ENCODE measurements around the gene JMJD1C.
"Not testable (repeated sequence)": the region's sequence is repeated elsewhere in the genome, so short reads cannot be mapped to it uniquely, and the experiment has no call there.

JMJD1C gene

GRCh38 chr10:63241841-63242281 lies 223.9 kb downstream of the JMJD1C start:
- no peak for DNase-seq

GRCh38 chr10:63240807-63241206 lies 225.0 kb downstream of the JMJD1C start:
- DNase-seq: peak; percentile 13 to 29
- TF ChIP-seq POLR2A (IDR thresholded peaks at IDR 0.05; ENCODE audit: low read length) (peak; percentile 23), GATA1 (IDR thresholded peaks at IDR 0.05; ENCODE audit: low read depth, low read length) (no peak)

More at GRCh38 chr10:63241841-63242281, 223.9 kb downstream of the JMJD1C start:
- TF ChIP-seq GATA1 (IDR thresholded peaks at IDR 0.05; ENCODE audit: low read depth, low read length) (no peak), POLR2A (IDR thresholded peaks at IDR 0.05; ENCODE audit: low read length) (no peak)

- DNase-seq: no peak
- TF ChIP-seq POLR2A (IDR thresholded peaks at IDR 0.05; ENCODE audit: low read length): no peak
- no peak for TF ChIP-seq GATA1 (IDR thresholded peaks at IDR 0.05; ENCODE audit: low read depth, low read length)
These were observed 227.3 kb downstream of the JMJD1C start for GRCh38 chr10:63238501-63238900.

- TF ChIP-seq GATA1 (IDR thresholded peaks at IDR 0.05; ENCODE audit: low read depth, low read length): no peak
- no peak for TF ChIP-seq POLR2A (IDR thresholded peaks at IDR 0.05; ENCODE audit: low read length)
- DNase-seq: peak in 1 of 2 experiments; percentile 18
These were observed 228.4 kb downstream of the JMJD1C start for GRCh38 chr10:63237396-63237795.

GRCh38 chr10:63236113-63236935 lies 229.5 kb downstream of the JMJD1C start:
- TF ChIP-seq GATA1 (IDR thresholded peaks at IDR 0.05; ENCODE audit: low read depth, low read length) (no peak), POLR2A (IDR thresholded peaks at IDR 0.05; ENCODE audit: low read length) (no peak)
- peak; percentile 63 to 84 for DNase-seq

- not testable (repeated sequence) for DNase-seq
These were observed 230.6 kb downstream of the JMJD1C start for GRCh38 chr10:63235136-63235535.

GRCh38 chr10:63229161-63229560 lies 236.6 kb downstream of the JMJD1C start:
- TF ChIP-seq POLR2A (IDR thresholded peaks at IDR 0.05; ENCODE audit: low read length) (no peak), GATA1 (IDR thresholded peaks at IDR 0.05; ENCODE audit: low read depth, low read length) (no peak)

GRCh38 chr10:63228237-63228636 lies 237.5 kb downstream of the JMJD1C start:
- peak; percentile 17 to 46 for DNase-seq
- TF ChIP-seq GATA1 (IDR thresholded peaks at IDR 0.05; ENCODE audit: low read depth, low read length): no peak
- TF ChIP-seq POLR2A (IDR thresholded peaks at IDR 0.05; ENCODE audit: low read length): no peak

More at GRCh38 chr10:63229161-63229560, 236.6 kb downstream of the JMJD1C start:
- no peak for DNase-seq

GRCh38 chr10:63227207-63227895 lies 238.4 kb downstream of the JMJD1C start:
- no peak for TF ChIP-seq POLR2A (IDR thresholded peaks at IDR 0.05; ENCODE audit: low read length)
- TF ChIP-seq GATA1 (IDR thresholded peaks at IDR 0.05; ENCODE audit: low read depth, low read length): no peak
- DNase-seq: peak; percentile 5 to 28

- TF ChIP-seq GATA1 (IDR thresholded peaks at IDR 0.05; ENCODE audit: low read depth, low read length) (no peak), POLR2A (IDR thresholded peaks at IDR 0.05; ENCODE audit: low read length) (no peak)
- no peak for DNase-seq
These were observed 241.5 kb downstream of the JMJD1C start for GRCh38 chr10:63224241-63224640.

- TF ChIP-seq POLR2A (IDR thresholded peaks at IDR 0.05; ENCODE audit: low read length) (no peak), GATA1 (IDR thresholded peaks at IDR 0.05; ENCODE audit: low read depth, low read length) (no peak)
- peak in 1 of 2 experiments; percentile 13 for DNase-seq
These were observed 243.8 kb downstream of the JMJD1C start for GRCh38 chr10:63221950-63222349.

GRCh38 chr10:63219749-63220148 lies 246.0 kb downstream of the JMJD1C start:
- TF ChIP-seq GATA1 (IDR thresholded peaks at IDR 0.05; ENCODE audit: low read depth, low read length) (no peak), POLR2A (IDR thresholded peaks at IDR 0.05; ENCODE audit: low read length) (no peak)
- no peak for DNase-seq

- DNase-seq: peak; percentile 68 to 74
- TF ChIP-seq GATA1 (IDR thresholded peaks at IDR 0.05; ENCODE audit: low read depth, low read length) (no peak), POLR2A (IDR thresholded peaks at IDR 0.05; ENCODE audit: low read length) (no peak)
These were observed 248.6 kb downstream of the JMJD1C start for GRCh38 chr10:63217120-63217605.

- TF ChIP-seq POLR2A (IDR thresholded peaks at IDR 0.05; ENCODE audit: low read length): no peak
- TF ChIP-seq GATA1 (IDR thresholded peaks at IDR 0.05; ENCODE audit: low read depth, low read length): no peak
- no peak for DNase-seq
These were observed 251.2 kb downstream of the JMJD1C start for GRCh38 chr10:63214571-63214970.
